Astrocyte (in vitro differentiated cells and primary cell): ENCODE data around the gene CCDC142. TPM values are rescaled to one million over a fixed set of nuclear protein-coding genes. Genes with fewer than 3 reads are reported as not detected.

ENCODE experiments used
- DNase-seq: peaks from one replicate; pipeline ENCODE4 v3.0.0-alpha.2; 2010; ENCODE audit warnings: low read depth
- FAIRE-seq: peaks from 2 replicates; lab custom pipeline; 2011; peaks lifted over from hg19 to GRCh38; lab: Jason Lieb, UNC
- H2AFZ ChIP-seq: 2 replicates; pipeline ENCODE4 v1.6.0; 2012; ENCODE audit warnings: low read depth, low read length, inconsistent platforms
- H3K27ac ChIP-seq: 2 replicates; pipeline ENCODE4 v1.5.1; 2011; ENCODE audit warnings: low read depth, low read length, inconsistent platforms
- H3K27me3 ChIP-seq: 2 replicates; pipeline ENCODE4 v1.6.0; 2011; ENCODE audit warnings: low read length, inconsistent platforms; ENCODE audit not compliant: insufficient read depth
- H3K36me3 ChIP-seq: 2 replicates; pipeline ENCODE4 v1.5.1; 2011; ENCODE audit warnings: low read length, inconsistent platforms; ENCODE audit not compliant: insufficient read depth
- H3K4me1 ChIP-seq: 2 replicates; pipeline ENCODE4 v1.5.1; 2011; ENCODE audit warnings: low read length, inconsistent platforms; ENCODE audit not compliant: insufficient read depth
- H3K4me2 ChIP-seq: 2 replicates; pipeline ENCODE4 v1.6.0; 2012; ENCODE audit warnings: low read length, inconsistent platforms
- H3K4me3 ChIP-seq: 2 replicates; pipeline ENCODE4 v1.5.1; 2011; ENCODE audit warnings: low read depth, mild to moderate bottlenecking, low read length, inconsistent platforms; ENCODE audit not compliant: insufficient read depth
- H3K79me2 ChIP-seq: 2 replicates; pipeline ENCODE4 v1.6.0; 2012; ENCODE audit warnings: mild to moderate bottlenecking, low read length, inconsistent platforms; ENCODE audit not compliant: insufficient read depth
- H3K9ac ChIP-seq: 2 replicates; pipeline ENCODE4 v1.6.0; 2012; ENCODE audit warnings: mild to moderate bottlenecking, low read length, inconsistent platforms
- H3K9me3 ChIP-seq: 2 replicates; pipeline ENCODE4 v1.5.1; 2012; ENCODE audit warnings: low read depth, mild to moderate bottlenecking, low read length, inconsistent platforms; ENCODE audit not compliant: insufficient read depth
- H4K20me1 ChIP-seq: 2 replicates; pipeline ENCODE4 v1.6.0; 2012; ENCODE audit warnings: low read length, inconsistent platforms; ENCODE audit not compliant: insufficient read depth
- H3K27ac Mint-ChIP-seq: one replicate; pipeline ENCODE4 v1.8.0; 2021; ENCODE audit warnings: mild to moderate bottlenecking, mixed read lengths; ENCODE audit not compliant: unreplicated experiment
- H3K27me3 Mint-ChIP-seq: one replicate; pipeline ENCODE4 v1.8.0; 2021; ENCODE audit warnings: low read depth, mixed read lengths; ENCODE audit not compliant: unreplicated experiment
- H3K36me3 Mint-ChIP-seq: one replicate; pipeline ENCODE4 v1.8.0; 2021; ENCODE audit warnings: low read depth, mixed read lengths; ENCODE audit not compliant: unreplicated experiment
- H3K4me1 Mint-ChIP-seq: one replicate; pipeline ENCODE4 v1.8.0; 2021; ENCODE audit warnings: low read depth, mixed read lengths; ENCODE audit not compliant: unreplicated experiment
- H3K4me3 Mint-ChIP-seq: one replicate; pipeline ENCODE4 v1.8.0; 2021; ENCODE audit warnings: mild to moderate bottlenecking, moderate library complexity, mixed read lengths; ENCODE audit not compliant: unreplicated experiment
- H3K9me3 Mint-ChIP-seq: one replicate; pipeline ENCODE4 v1.8.0; 2021; ENCODE audit warnings: mild to moderate bottlenecking, mixed read lengths; ENCODE audit not compliant: unreplicated experiment
- EZH2 ChIP-seq: IDR thresholded peaks from 2 replicates; pipeline ENCODE4 v1.6.1; 2012; ENCODE audit warnings: mild to moderate bottlenecking, low read length, inconsistent platforms; ENCODE audit not compliant: insufficient read depth
- total RNA-seq: library from RNA; stranded (reverse); gene quantifications from 2 replicates; pipeline ENCODE4 v1.2.1, GENCODE V29; 2021
- TF ChIP-seq, protein P1 (sequence below): IDR thresholded peaks from 2 replicates; pipeline ENCODE4 v1.5.1; 2011; ENCODE audit warnings: low read depth, mild to moderate bottlenecking, inconsistent platforms, low read length, moderate library complexity; ENCODE audit not compliant: insufficient read depth

Gene CCDC142
- total RNA-seq, 1 donor from 2014 or later = 11.2 TPM

DNA sequence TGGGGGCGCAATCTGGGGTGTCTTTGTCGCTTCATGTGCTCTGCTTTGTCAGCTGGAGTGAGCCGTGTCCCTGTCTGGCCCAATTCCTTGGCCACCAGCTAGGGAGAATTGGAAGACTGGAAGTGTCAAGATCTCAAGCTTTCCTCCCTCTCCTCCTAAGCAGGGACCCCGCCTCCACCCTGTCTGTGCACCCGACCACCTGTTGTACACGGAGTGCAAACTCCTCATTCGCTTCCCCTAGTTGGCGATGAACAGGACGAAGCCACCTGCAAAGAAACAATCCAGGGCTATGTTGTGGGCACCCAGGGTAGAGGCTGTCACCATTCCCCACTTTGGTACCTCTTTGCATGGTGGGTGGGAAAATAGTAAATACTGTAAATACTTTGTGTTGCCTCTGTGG lies 44.9 kb upstream of the CCDC142 start:
- FAIRE-seq (no peak), DNase-seq (no peak)
- no peaks in the 10 kb centered on the region for H3K27me3 ChIP-seq
- H3K4me3 ChIP-seq = no peak overlapping the region
- H3K27ac Mint-ChIP-seq = no peak overlapping the region
- H3K9me3 ChIP-seq = no peaks in the 10 kb centered on the region
- H3K79me2 ChIP-seq = peaks cover 41% of the 10 kb centered on the region
- peak overlapping the region; percentile 96 for H3K4me3 Mint-ChIP-seq
- no peak overlapping the region for H3K27ac ChIP-seq
- H3K36me3 Mint-ChIP-seq = peaks cover 12% of the 10 kb centered on the region
- peaks cover 3% of the 10 kb centered on the region for H3K9me3 Mint-ChIP-seq
- peak overlapping the region; percentile 98 for H3K4me2 ChIP-seq
- peak overlapping the region; percentile 93 for H3K9ac ChIP-seq
- H4K20me1 ChIP-seq = peaks cover 40% of the 10 kb centered on the region
- H3K36me3 ChIP-seq = peaks cover 22% of the 10 kb centered on the region
- H3K27me3 Mint-ChIP-seq = peaks cover 8% of the 10 kb centered on the region
- peaks cover 19% of the 10 kb centered on the region for H3K4me1 ChIP-seq
- H3K4me1 Mint-ChIP-seq = peaks cover 11% of the 10 kb centered on the region
- TF ChIP-seq EZH2 = no peak
- TF ChIP-seq, protein P1, sequence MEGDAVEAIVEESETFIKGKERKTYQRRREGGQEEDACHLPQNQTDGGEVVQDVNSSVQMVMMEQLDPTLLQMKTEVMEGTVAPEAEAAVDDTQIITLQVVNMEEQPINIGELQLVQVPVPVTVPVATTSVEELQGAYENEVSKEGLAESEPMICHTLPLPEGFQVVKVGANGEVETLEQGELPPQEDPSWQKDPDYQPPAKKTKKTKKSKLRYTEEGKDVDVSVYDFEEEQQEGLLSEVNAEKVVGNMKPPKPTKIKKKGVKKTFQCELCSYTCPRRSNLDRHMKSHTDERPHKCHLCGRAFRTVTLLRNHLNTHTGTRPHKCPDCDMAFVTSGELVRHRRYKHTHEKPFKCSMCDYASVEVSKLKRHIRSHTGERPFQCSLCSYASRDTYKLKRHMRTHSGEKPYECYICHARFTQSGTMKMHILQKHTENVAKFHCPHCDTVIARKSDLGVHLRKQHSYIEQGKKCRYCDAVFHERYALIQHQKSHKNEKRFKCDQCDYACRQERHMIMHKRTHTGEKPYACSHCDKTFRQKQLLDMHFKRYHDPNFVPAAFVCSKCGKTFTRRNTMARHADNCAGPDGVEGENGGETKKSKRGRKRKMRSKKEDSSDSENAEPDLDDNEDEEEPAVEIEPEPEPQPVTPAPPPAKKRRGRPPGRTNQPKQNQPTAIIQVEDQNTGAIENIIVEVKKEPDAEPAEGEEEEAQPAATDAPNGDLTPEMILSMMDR = no peak
- no peak overlapping the region for H2AFZ ChIP-seq

DNA sequence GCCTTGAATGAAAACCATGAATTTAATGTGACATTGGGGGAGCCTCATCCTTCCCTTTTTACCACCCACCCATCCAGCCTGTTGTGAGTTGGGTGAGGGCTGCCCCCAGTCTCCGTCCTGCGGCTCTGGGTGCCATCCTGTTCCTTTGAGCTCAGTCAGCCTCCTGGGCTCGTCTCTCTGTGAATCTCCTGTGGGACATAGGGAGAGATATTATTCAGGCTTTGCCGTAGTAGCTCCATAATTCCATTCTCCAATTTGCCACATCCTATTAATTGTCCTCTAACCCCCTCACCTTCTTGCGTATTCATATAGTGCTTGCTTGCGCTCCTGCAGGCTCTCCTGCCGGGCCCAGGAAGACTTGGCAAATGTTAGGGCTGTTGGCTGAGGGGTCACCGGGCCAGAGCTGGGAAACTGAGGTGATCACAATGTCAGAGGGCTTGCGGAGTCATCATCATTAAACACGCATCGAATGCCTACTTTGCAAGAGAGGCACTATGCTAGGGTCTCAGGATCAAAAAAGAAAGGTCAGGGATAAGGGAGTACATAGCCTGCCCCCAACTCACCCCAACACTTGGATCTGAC lies 43.9 kb upstream of the CCDC142 start:
- peaks cover 11% of the 10 kb centered on the region for H3K36me3 Mint-ChIP-seq
- Histone ChIP-seq H3K9ac (no peak overlapping the region), H2AFZ (no peak overlapping the region), H3K27me3 (no peaks in the 10 kb centered on the region), H3K4me3 (no peak overlapping the region), H3K36me3 (peaks cover 19% of the 10 kb centered on the region), H3K4me2 (no peak overlapping the region), H3K4me1 (peaks cover 19% of the 10 kb centered on the region), H3K9me3 (no peaks in the 10 kb centered on the region), H3K27ac (no peak overlapping the region), H3K79me2 (peaks cover 41% of the 10 kb centered on the region), H4K20me1 (peaks cover 34% of the 10 kb centered on the region)
- H3K27ac Mint-ChIP-seq = no peak overlapping the region
- H3K27me3 Mint-ChIP-seq = peaks cover 18% of the 10 kb centered on the region
- H3K9me3 Mint-ChIP-seq = peaks cover 5% of the 10 kb centered on the region
- H3K4me1 Mint-ChIP-seq = peaks cover 11% of the 10 kb centered on the region
- no peak for TF ChIP-seq EZH2
- TF ChIP-seq, protein P1 = no peak
- H3K4me3 Mint-ChIP-seq = no peak overlapping the region
- FAIRE-seq (no peak), DNase-seq (no peak)
